ENCODE measurements around the gene VN1R5.

Gene VN1R5

GRCh38 chr1:247270003-247270402, 14.1 kb downstream of the VN1R5 start:
- no peak overlapping the region for H3K4me3 ChIP-seq (ENCODE audit: low read depth, low read length)
- DNase-seq (ENCODE audit: low read depth), result no peak

GRCh38 chr1:247273013-247273412, 17.1 kb downstream of the VN1R5 start:
- no peak overlapping the region for H3K4me3 ChIP-seq (ENCODE audit: low read depth, low read length)
- no peak for DNase-seq (ENCODE audit: low read depth)
- TF ChIP-seq, protein P1, sequence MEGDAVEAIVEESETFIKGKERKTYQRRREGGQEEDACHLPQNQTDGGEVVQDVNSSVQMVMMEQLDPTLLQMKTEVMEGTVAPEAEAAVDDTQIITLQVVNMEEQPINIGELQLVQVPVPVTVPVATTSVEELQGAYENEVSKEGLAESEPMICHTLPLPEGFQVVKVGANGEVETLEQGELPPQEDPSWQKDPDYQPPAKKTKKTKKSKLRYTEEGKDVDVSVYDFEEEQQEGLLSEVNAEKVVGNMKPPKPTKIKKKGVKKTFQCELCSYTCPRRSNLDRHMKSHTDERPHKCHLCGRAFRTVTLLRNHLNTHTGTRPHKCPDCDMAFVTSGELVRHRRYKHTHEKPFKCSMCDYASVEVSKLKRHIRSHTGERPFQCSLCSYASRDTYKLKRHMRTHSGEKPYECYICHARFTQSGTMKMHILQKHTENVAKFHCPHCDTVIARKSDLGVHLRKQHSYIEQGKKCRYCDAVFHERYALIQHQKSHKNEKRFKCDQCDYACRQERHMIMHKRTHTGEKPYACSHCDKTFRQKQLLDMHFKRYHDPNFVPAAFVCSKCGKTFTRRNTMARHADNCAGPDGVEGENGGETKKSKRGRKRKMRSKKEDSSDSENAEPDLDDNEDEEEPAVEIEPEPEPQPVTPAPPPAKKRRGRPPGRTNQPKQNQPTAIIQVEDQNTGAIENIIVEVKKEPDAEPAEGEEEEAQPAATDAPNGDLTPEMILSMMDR (IDR thresholded peaks at IDR 0.05; ENCODE audit: control insufficient read depth, extremely low read depth, insufficient read depth), result no peak

More at GRCh38 chr1:247270003-247270402, 14.1 kb downstream of the VN1R5 start:
- TF ChIP-seq, protein P1 (IDR thresholded peaks at IDR 0.05; ENCODE audit: control insufficient read depth, extremely low read depth, insufficient read depth), result no peak

- H3K4me3 ChIP-seq (ENCODE audit: low read depth, low read length), result no peak overlapping the region
- TF ChIP-seq, protein P1 (IDR thresholded peaks at IDR 0.05; ENCODE audit: control insufficient read depth, extremely low read depth, insufficient read depth), result no peak
These were observed 18.9 kb downstream of the VN1R5 start for GRCh38 chr1:247274605-247275256.

DNA sequence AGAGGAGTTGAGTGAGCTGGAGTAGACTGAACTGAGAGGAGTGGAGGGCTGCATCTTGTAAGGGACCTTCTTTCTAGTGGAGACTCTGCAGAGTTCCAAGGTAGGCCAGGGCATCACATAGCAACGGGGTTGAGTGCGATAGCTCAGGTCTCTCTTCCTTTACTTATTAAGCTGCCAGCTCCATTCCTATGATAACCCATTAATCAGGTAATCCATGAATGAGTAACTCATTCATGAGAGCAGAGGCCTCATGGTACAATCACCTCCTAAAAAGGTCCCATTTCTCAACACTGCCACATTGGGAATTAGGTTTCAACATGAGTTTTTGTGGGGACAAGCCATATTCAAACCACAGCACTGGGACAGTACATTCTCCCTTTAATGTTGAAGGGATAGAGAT, 21.3 kb downstream of the VN1R5 start:
- no peak for DNase-seq (ENCODE audit: low read depth)
- H3K4me3 ChIP-seq (ENCODE audit: low read depth, low read length), result no peak overlapping the region
- TF ChIP-seq, protein P1 (IDR thresholded peaks at IDR 0.05; ENCODE audit: control insufficient read depth, extremely low read depth, insufficient read depth), result no peak

More at GRCh38 chr1:247274605-247275256, 18.9 kb downstream of the VN1R5 start:
- DNase-seq (ENCODE audit: low read depth), result no peak

GRCh38 chr1:247281001-247281574, 25.2 kb downstream of the VN1R5 start:
- no peak for DNase-seq (ENCODE audit: low read depth)
- no peak overlapping the region for H3K4me3 ChIP-seq (ENCODE audit: low read depth, low read length)
- TF ChIP-seq, protein P1 (IDR thresholded peaks at IDR 0.05; ENCODE audit: control insufficient read depth, extremely low read depth, insufficient read depth), result no peak

- TF ChIP-seq, protein P1 (IDR thresholded peaks at IDR 0.05; ENCODE audit: control insufficient read depth, extremely low read depth, insufficient read depth), result no peak
- no peak for DNase-seq (ENCODE audit: low read depth)
These were observed 30.3 kb downstream of the VN1R5 start for GRCh38 chr1:247286134-247286670.

More at GRCh38 chr1:247286134-247286670, 30.3 kb downstream of the VN1R5 start:
- H3K4me3 ChIP-seq (ENCODE audit: low read depth, low read length), result no peak overlapping the region
